Prostate gland (tissue), 2 donors: ENCODE results near the gene ZNF185.

Experiments used
- CTCF ChIP-seq, 4 experiments: fragments of 200-600 bp in 2 of 4; fragments of 450-650 bp in 2 of 4; sonication (generic) in 2 of 4; IDR thresholded peaks; 1 replicate in 3 of 4; 2 replicates in 1 of 4; pipeline ENCODE4 v1.5.1; 2016 to 2019; ENCODE audit warnings: antibody characterized with exemption in 4 of 4, mild to moderate bottlenecking in 2 of 4, moderate library complexity in 2 of 4
- POLR2A ChIP-seq: fragments of 450-650 bp; IDR thresholded peaks from one replicate; pipeline ENCODE4 v1.6.1; 2016; ENCODE audit warnings: antibody characterized with exemption, mild to moderate bottlenecking

- TF ChIP-seq CTCF (IDR thresholded peaks at IDR 0.05) (no peak), POLR2A (no peak)
Measured at GRCh38 chrX:152923599-152923998, 25.7 kb downstream of the ZNF185 start.
